ENCODE data around the gene ARHGDIB. TPM values are rescaled to one million over a fixed set of nuclear protein-coding genes. Genes with fewer than 3 reads are reported as not detected.
A peak's percentile ranks its signal among the peaks of the same experiment; 100 is the strongest.

ARHGDIB gene
- polyA plus RNA-seq, 4 donors = 26.4 to 104 (median 56.7) TPM

- DNase-seq = peak; percentile 65 to 72
- Histone ChIP-seq H3K27ac (ENCODE audit: low read depth in 1 of 3, low read length in 2 of 3) (peak overlapping the region in 1 of 3 donors; percentile 72), H3K4me1 (ENCODE audit: control insufficient read depth in 3 of 3, insufficient read depth in 2 of 3, low read depth in 1 of 3, low read length in 2 of 3) (peaks cover 4 to 11% (median 10%) of the 10 kb centered on the region in 3 donors), H3K27me3 (ENCODE audit: control insufficient read depth in 3 of 3, insufficient read depth in 3 of 3, low read length in 3 of 3) (no peaks in the 10 kb centered on the region), H3K9me3 (ENCODE audit: control insufficient read depth in 2 of 2, insufficient read depth in 1 of 2, low read depth in 1 of 2, low read length in 1 of 2) (no peaks in the 10 kb centered on the region), H3K36me3 (ENCODE audit: control insufficient read depth in 3 of 3, insufficient read depth in 2 of 3, low read depth in 1 of 3, low read length in 3 of 3) (peaks cover 0 to 2% (median 2%) of the 10 kb centered on the region in 3 donors), H3K4me3 (ENCODE audit: low read depth in 1 of 3, low read length in 3 of 3) (no peak overlapping the region)
- FAIRE-seq = no peak
- WGBS, 3 donors = 44 to 65% (median 58%) methylated on average over 6 of the region's 6 CpGs
These were observed 10.2 kb downstream of the ARHGDIB start for GRCh38 chr12:14950982-14951746.

DNA sequence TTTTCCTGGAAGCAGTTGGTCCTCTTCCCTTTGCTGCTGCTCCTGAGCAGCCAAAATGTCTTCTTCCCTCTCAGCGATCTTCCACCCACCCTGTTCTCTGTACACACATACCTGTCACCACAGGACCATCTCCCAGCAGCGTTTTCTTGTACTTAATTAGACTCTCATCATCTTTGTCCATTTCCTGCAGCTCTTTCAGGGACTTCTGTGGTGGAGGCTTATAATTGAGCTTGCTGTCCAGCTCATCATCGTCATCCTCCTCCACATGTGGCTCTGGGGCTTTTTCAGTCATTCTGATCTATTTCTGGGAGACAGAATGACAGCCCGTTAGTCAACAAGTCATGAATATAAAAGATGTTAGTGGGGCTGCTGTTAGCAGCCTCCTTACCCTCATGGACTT is 11.0 kb downstream of the ARHGDIB start:
- no peak overlapping the region for H3K27ac ChIP-seq (ENCODE audit: low read depth in 1 of 3, low read length in 2 of 3)
- no peaks in the 10 kb centered on the region for H3K27me3 ChIP-seq (ENCODE audit: control insufficient read depth in 3 of 3, insufficient read depth in 3 of 3, low read length in 3 of 3)
- peaks cover 4 to 11% (median 10%) of the 10 kb centered on the region in 3 donors for H3K4me1 ChIP-seq (ENCODE audit: control insufficient read depth in 3 of 3, insufficient read depth in 2 of 3, low read depth in 1 of 3, low read length in 2 of 3)
- DNase-seq (no peak), FAIRE-seq (no peak)
- 59 to 78% (median 66%) methylated on average over 4 of the region's 4 CpGs for WGBS, 3 donors
- peaks cover 0 to 2% (median 2%) of the 10 kb centered on the region in 3 donors for H3K36me3 ChIP-seq (ENCODE audit: control insufficient read depth in 3 of 3, insufficient read depth in 2 of 3, low read depth in 1 of 3, low read length in 3 of 3)
- H3K9me3 ChIP-seq (ENCODE audit: control insufficient read depth in 2 of 2, insufficient read depth in 1 of 2, low read depth in 1 of 2, low read length in 1 of 2) = no peaks in the 10 kb centered on the region
- no peak overlapping the region for H3K4me3 ChIP-seq (ENCODE audit: low read depth in 1 of 3, low read length in 3 of 3)

DNA sequence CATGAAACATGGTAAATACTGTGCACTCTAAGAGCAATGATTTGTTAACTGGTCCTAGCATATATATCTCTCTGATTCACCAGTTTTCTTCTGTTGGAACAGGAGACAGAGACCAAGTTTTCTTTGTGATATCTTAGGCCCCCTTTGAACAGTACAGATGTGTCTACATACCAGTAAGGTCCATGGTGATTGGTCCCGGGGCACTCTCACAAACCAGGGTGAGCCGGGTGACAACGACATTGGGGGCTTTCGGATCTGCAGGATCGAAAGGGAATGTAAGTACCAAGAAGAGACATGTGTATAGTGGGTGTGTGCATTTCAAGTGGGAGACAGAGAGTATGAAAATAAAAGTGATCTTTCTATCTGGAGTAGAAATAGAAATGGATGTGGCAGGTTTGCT is 11.8 kb downstream of the ARHGDIB start:
- H3K36me3 ChIP-seq (ENCODE audit: control insufficient read depth in 3 of 3, insufficient read depth in 2 of 3, low read depth in 1 of 3, low read length in 3 of 3) = peaks cover 0 to 2% (median 2%) of the 10 kb centered on the region in 3 donors
- no peaks in the 10 kb centered on the region for H3K9me3 ChIP-seq (ENCODE audit: control insufficient read depth in 2 of 2, insufficient read depth in 1 of 2, low read depth in 1 of 2, low read length in 1 of 2)
- H3K27me3 ChIP-seq (ENCODE audit: control insufficient read depth in 3 of 3, insufficient read depth in 3 of 3, low read length in 3 of 3) = no peaks in the 10 kb centered on the region
- no peak for FAIRE-seq
- DNase-seq = no peak
- WGBS, 3 donors = 85 to 91% (median 89%) methylated on average over 5 of the region's 5 CpGs
- peaks cover 4 to 11% (median 10%) of the 10 kb centered on the region in 3 donors for H3K4me1 ChIP-seq (ENCODE audit: control insufficient read depth in 3 of 3, insufficient read depth in 2 of 3, low read depth in 1 of 3, low read length in 2 of 3)
- H3K27ac ChIP-seq (ENCODE audit: low read depth in 1 of 3, low read length in 2 of 3) = peak overlapping the region in 1 of 3 donors; percentile 22
- no peak overlapping the region for H3K4me3 ChIP-seq (ENCODE audit: low read depth in 1 of 3, low read length in 3 of 3)

GRCh38 chr12:14948672-14949071 is 12.7 kb downstream of the ARHGDIB start:
- peaks cover 4 to 11% (median 10%) of the 10 kb centered on the region in 3 donors for H3K4me1 ChIP-seq (ENCODE audit: control insufficient read depth in 3 of 3, insufficient read depth in 2 of 3, low read depth in 1 of 3, low read length in 2 of 3)
- peak overlapping the region in 2 of 3 donors; percentile 45 to 92 for H3K27ac ChIP-seq (ENCODE audit: low read depth in 1 of 3, low read length in 2 of 3)
- DNase-seq = peak; percentile 57 to 66
- H3K9me3 ChIP-seq (ENCODE audit: control insufficient read depth in 2 of 2, insufficient read depth in 1 of 2, low read depth in 1 of 2, low read length in 1 of 2) = no peaks in the 10 kb centered on the region
- peaks cover 0 to 2% (median 2%) of the 10 kb centered on the region in 3 donors for H3K36me3 ChIP-seq (ENCODE audit: control insufficient read depth in 3 of 3, insufficient read depth in 2 of 3, low read depth in 1 of 3, low read length in 3 of 3)
- H3K27me3 ChIP-seq (ENCODE audit: control insufficient read depth in 3 of 3, insufficient read depth in 3 of 3, low read length in 3 of 3) = no peaks in the 10 kb centered on the region
- FAIRE-seq = no peak
- no peak overlapping the region for H3K4me3 ChIP-seq (ENCODE audit: low read depth in 1 of 3, low read length in 3 of 3)
- WGBS, 3 donors = 10 to 40% (median 19%) methylated on average over 3 of the region's 3 CpGs

GRCh38 chr12:14946861-14947260 is 14.5 kb downstream of the ARHGDIB start:
- DNase-seq (no peak), FAIRE-seq (no peak)
- H3K4me3 ChIP-seq (ENCODE audit: low read depth in 1 of 3, low read length in 3 of 3) = no peak overlapping the region
- H3K9me3 ChIP-seq (ENCODE audit: control insufficient read depth in 2 of 2, insufficient read depth in 1 of 2, low read depth in 1 of 2, low read length in 1 of 2) = no peaks in the 10 kb centered on the region
- no peaks in the 10 kb centered on the region for H3K27me3 ChIP-seq (ENCODE audit: control insufficient read depth in 3 of 3, insufficient read depth in 3 of 3, low read length in 3 of 3)
- H3K27ac ChIP-seq (ENCODE audit: low read depth in 1 of 3, low read length in 2 of 3) = no peak overlapping the region
- H3K4me1 ChIP-seq (ENCODE audit: control insufficient read depth in 3 of 3, insufficient read depth in 2 of 3, low read depth in 1 of 3, low read length in 2 of 3) = peaks cover 4 to 11% (median 10%) of the 10 kb centered on the region in 3 donors
- 57 to 87% (median 64%) methylated on average over 1 of the region's 1 CpG for WGBS, 3 donors
- peaks cover 0 to 2% (median 2%) of the 10 kb centered on the region in 3 donors for H3K36me3 ChIP-seq (ENCODE audit: control insufficient read depth in 3 of 3, insufficient read depth in 2 of 3, low read depth in 1 of 3, low read length in 3 of 3)

DNA sequence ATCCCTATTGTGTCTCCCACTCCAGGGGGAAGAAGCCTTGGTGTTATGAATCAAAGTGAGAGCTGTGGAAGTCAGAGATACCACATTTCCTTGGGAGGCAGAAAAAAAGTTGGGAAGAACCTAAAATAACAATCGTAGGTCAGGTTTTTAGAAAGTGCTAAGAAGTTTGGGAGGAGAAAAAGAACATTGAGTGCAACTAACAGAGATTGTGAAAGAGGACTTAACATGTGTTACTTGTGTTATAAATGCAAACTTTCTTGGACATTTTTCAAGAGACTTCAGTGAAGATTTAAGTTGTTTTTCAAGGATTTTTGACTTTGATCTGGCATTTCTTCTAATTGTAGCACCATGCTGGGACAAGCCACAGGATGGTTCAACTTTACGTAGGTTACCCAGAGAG is 15.2 kb downstream of the ARHGDIB start:
- Histone ChIP-seq H3K27me3 (ENCODE audit: control insufficient read depth in 3 of 3, insufficient read depth in 3 of 3, low read length in 3 of 3) (no peaks in the 10 kb centered on the region), H3K4me3 (ENCODE audit: low read depth in 1 of 3, low read length in 3 of 3) (no peak overlapping the region), H3K27ac (ENCODE audit: low read depth in 1 of 3, low read length in 2 of 3) (no peak overlapping the region), H3K4me1 (ENCODE audit: control insufficient read depth in 3 of 3, insufficient read depth in 2 of 3, low read depth in 1 of 3, low read length in 2 of 3) (peaks cover 4 to 11% (median 7%) of the 10 kb centered on the region in 3 donors), H3K36me3 (ENCODE audit: control insufficient read depth in 3 of 3, insufficient read depth in 2 of 3, low read depth in 1 of 3, low read length in 3 of 3) (peaks cover 0 to 2% (median 2%) of the 10 kb centered on the region in 3 donors), H3K9me3 (ENCODE audit: control insufficient read depth in 2 of 2, insufficient read depth in 1 of 2, low read depth in 1 of 2, low read length in 1 of 2) (no peaks in the 10 kb centered on the region)
- WGBS, 3 donors = 83 to 90% (median 83%) methylated on average over 2 of the region's 2 CpGs
- DNase-seq (no peak), FAIRE-seq (no peak)

- FAIRE-seq (no peak), DNase-seq (no peak)
- Histone ChIP-seq H3K36me3 (ENCODE audit: control insufficient read depth in 3 of 3, insufficient read depth in 2 of 3, low read depth in 1 of 3, low read length in 3 of 3) (no peaks in the 10 kb centered on the region), H3K4me3 (ENCODE audit: low read depth in 1 of 3, low read length in 3 of 3) (no peak overlapping the region), H3K27ac (ENCODE audit: low read depth in 1 of 3, low read length in 2 of 3) (no peak overlapping the region), H3K4me1 (ENCODE audit: control insufficient read depth in 3 of 3, insufficient read depth in 2 of 3, low read depth in 1 of 3, low read length in 2 of 3) (peaks cover 0 to 6% (median 2%) of the 10 kb centered on the region in 3 donors), H3K9me3 (ENCODE audit: control insufficient read depth in 2 of 2, insufficient read depth in 1 of 2, low read depth in 1 of 2, low read length in 1 of 2) (no peaks in the 10 kb centered on the region), H3K27me3 (ENCODE audit: control insufficient read depth in 3 of 3, insufficient read depth in 3 of 3, low read length in 3 of 3) (no peaks in the 10 kb centered on the region)
- 77 to 90% (median 87%) methylated on average over 12 of the region's 12 CpGs for WGBS, 3 donors
These were observed 19.0 kb downstream of the ARHGDIB start for GRCh38 chr12:14942196-14942931.

GRCh38 chr12:14941369-14941768 is 20.0 kb downstream of the ARHGDIB start:
- FAIRE-seq = no peak
- H3K9me3 ChIP-seq (ENCODE audit: control insufficient read depth in 2 of 2, insufficient read depth in 1 of 2, low read depth in 1 of 2, low read length in 1 of 2) = no peaks in the 10 kb centered on the region
- H3K4me3 ChIP-seq (ENCODE audit: low read depth in 1 of 3, low read length in 3 of 3) = no peak overlapping the region
- no peak overlapping the region for H3K27ac ChIP-seq (ENCODE audit: low read depth in 1 of 3, low read length in 2 of 3)
- peaks cover 0 to 6% (median 0%) of the 10 kb centered on the region in 3 donors for H3K4me1 ChIP-seq (ENCODE audit: control insufficient read depth in 3 of 3, insufficient read depth in 2 of 3, low read depth in 1 of 3, low read length in 2 of 3)
- DNase-seq = no peak
- H3K27me3 ChIP-seq (ENCODE audit: control insufficient read depth in 3 of 3, insufficient read depth in 3 of 3, low read length in 3 of 3) = no peaks in the 10 kb centered on the region
- no peaks in the 10 kb centered on the region for H3K36me3 ChIP-seq (ENCODE audit: control insufficient read depth in 3 of 3, insufficient read depth in 2 of 3, low read depth in 1 of 3, low read length in 3 of 3)
- 91 to 95% (median 95%) methylated on average over 2 of the region's 2 CpGs for WGBS, 3 donors
